Fibroblast of skin of right quadriceps (primary cell): ENCODE measurements around the gene LYRM1.
"Not testable (repeated sequence)": the region's sequence is repeated elsewhere in the genome, so short reads cannot be mapped to it uniquely, and the experiment has no call there.

ENCODE experiments used
- DNase-seq: peaks from one replicate; pipeline ENCODE4 v3.0.0-alpha.2; 2013

The LYRM1 gene

GRCh38 chr16:20903116-20903898 lies 2.7 kb downstream of the LYRM1 start:
- DNase-seq, result no peak

- DNase-seq, result no peak
Measured at GRCh38 chr16:20903899-20904506, 3.4 kb downstream of the LYRM1 start.

GRCh38 chr16:20904507-20905081 lies 4.0 kb downstream of the LYRM1 start:
- DNase-seq, result peak; percentile 85

GRCh38 chr16:20905576-20905975 lies 5.0 kb downstream of the LYRM1 start:
- no peak for DNase-seq

- peak; percentile 93 for DNase-seq
Measured at GRCh38 chr16:20906341-20907255, 6.0 kb downstream of the LYRM1 start.

GRCh38 chr16:20910781-20911321 lies 10.3 kb downstream of the LYRM1 start:
- DNase-seq, result peak; percentile 94

- DNase-seq, result peak; percentile 43
Measured at GRCh38 chr16:20911361-20911760, 10.8 kb downstream of the LYRM1 start.

- no peak for DNase-seq
Measured at GRCh38 chr16:20916289-20916688, 15.7 kb downstream of the LYRM1 start.

GRCh38 chr16:20916942-20917341 lies 16.4 kb downstream of the LYRM1 start:
- DNase-seq, result no peak

- peak; percentile 61 for DNase-seq
Measured at GRCh38 chr16:20918486-20919239, 18.1 kb downstream of the LYRM1 start.

GRCh38 chr16:20920091-20920490 lies 19.5 kb downstream of the LYRM1 start:
- no peak for DNase-seq

- DNase-seq, result no peak
Measured at GRCh38 chr16:20920799-20921198, 20.2 kb downstream of the LYRM1 start.

GRCh38 chr16:20923876-20924275 lies 23.3 kb downstream of the LYRM1 start:
- DNase-seq, result no peak

GRCh38 chr16:20925751-20926150 lies 25.2 kb downstream of the LYRM1 start:
- no peak for DNase-seq

- no peak for DNase-seq
Measured at GRCh38 chr16:20928774-20929411, 28.3 kb downstream of the LYRM1 start.

GRCh38 chr16:20929676-20930364 lies 29.2 kb downstream of the LYRM1 start:
- not testable (repeated sequence) for DNase-seq

GRCh38 chr16:20930365-20930690 lies 29.8 kb downstream of the LYRM1 start:
- DNase-seq, result no peak

- DNase-seq, result no peak
Measured at GRCh38 chr16:20931066-20931600, 30.6 kb downstream of the LYRM1 start.

- DNase-seq, result no peak
Measured at GRCh38 chr16:20933589-20933988, 33.0 kb downstream of the LYRM1 start.

- no peak for DNase-seq
Measured at GRCh38 chr16:20937736-20938135, 37.2 kb downstream of the LYRM1 start.

GRCh38 chr16:20938426-20938825 lies 37.9 kb downstream of the LYRM1 start:
- DNase-seq, result peak; percentile 52
